SK-N-SH treated with all-trans-retinoic acid at 6 μM for 48 hours (cell line): Measurements from ENCODE around the gene WBP1L.

Experiments used
- ATAC-seq: fragments of 200-7000 bp; cut with Tn5 transposase; 3 replicates; pipeline ENCODE4 v1.9.1; 2020; ENCODE audit warnings: mild to moderate bottlenecking, moderate library complexity
- ARNTL ChIP-seq: fragments of 450-650 bp; formaldehyde crosslinking; IDR thresholded peaks from 2 replicates; pipeline ENCODE4 v1.5.0; 2020; ENCODE audit warnings: low read depth, mild to moderate bottlenecking, moderate library complexity, borderline replicate concordance
- ESRRG ChIP-seq: fragments of 250-450 bp; sonication (Bioruptor Pico); IDR thresholded peaks from 2 replicates; pipeline ENCODE4 v1.6.1; 2021; ENCODE audit warnings: mild to moderate bottlenecking
- GLIS3 ChIP-seq: fragments of 250-450 bp; sonication (Bioruptor Pico); IDR thresholded peaks from 2 replicates; pipeline ENCODE4 v1.5.0; 2020; ENCODE audit warnings: mild to moderate bottlenecking, moderate library complexity
- ISL1 ChIP-seq: fragments of 250-450 bp; sonication (Bioruptor Pico); IDR thresholded peaks from 2 replicates; pipeline ENCODE4 v2.1.2; 2022; ENCODE audit warnings: mild to moderate bottlenecking, moderate library complexity
- PPARA ChIP-seq: fragments of 250-450 bp; sonication (Bioruptor Pico); IDR thresholded peaks from 2 replicates; pipeline ENCODE4 v1.5.0; 2020; ENCODE audit warnings: mild to moderate bottlenecking, borderline replicate concordance
- RARB ChIP-seq: fragments of 250-450 bp; sonication (Bioruptor Pico); IDR thresholded peaks from 2 replicates; pipeline ENCODE4 v1.8.0; 2021; ENCODE audit warnings: mild to moderate bottlenecking, moderate library complexity
- SNAI2 ChIP-seq: fragments of 250-450 bp; sonication (Bioruptor Pico); IDR thresholded peaks from 2 replicates; pipeline ENCODE4 v1.5.0; 2020; ENCODE audit warnings: mild to moderate bottlenecking, moderate library complexity
- TCF4 ChIP-seq: fragments of 250-450 bp; sonication (Bioruptor Pico); IDR thresholded peaks from 2 replicates; pipeline ENCODE4 v1.8.0; 2021; ENCODE audit warnings: mild to moderate bottlenecking, moderate library complexity, borderline replicate concordance
- TOX ChIP-seq: fragments of 250-450 bp; sonication (Bioruptor Pico); IDR thresholded peaks from 2 replicates; pipeline ENCODE4 v1.8.0; 2021; ENCODE audit warnings: mild to moderate bottlenecking, moderate library complexity, borderline replicate concordance
- ZC3H10 ChIP-seq: fragments of 250-450 bp; sonication (Bioruptor Pico); IDR thresholded peaks from 2 replicates; pipeline ENCODE4 v1.5.1; 2021; ENCODE audit warnings: mild to moderate bottlenecking, moderate library complexity
- ZFP3 ChIP-seq: fragments of 250-450 bp; sonication (Bioruptor Pico); IDR thresholded peaks from 2 replicates; pipeline ENCODE4 v1.5.0; 2020; ENCODE audit warnings: mild to moderate bottlenecking, moderate library complexity
- ZFP30 ChIP-seq: fragments of 450-650 bp; formaldehyde crosslinking; IDR thresholded peaks from 2 replicates; pipeline ENCODE4 v1.5.0; 2022; ENCODE audit warnings: mild to moderate bottlenecking, moderate library complexity
- ZNF565 ChIP-seq: fragments of 450-650 bp; formaldehyde crosslinking; conservative IDR thresholded peaks from 2 replicates; pipeline ENCODE4 v1.5.0; 2020; ENCODE audit warnings: low read depth, mild to moderate bottlenecking, moderate library complexity
- ZNF70 ChIP-seq: fragments of 450-650 bp; formaldehyde crosslinking; IDR thresholded peaks from 2 replicates; pipeline ENCODE4 v1.5.0; 2020; ENCODE audit warnings: mild to moderate bottlenecking, moderate library complexity
- ZNF8 ChIP-seq: fragments of 450-650 bp; formaldehyde crosslinking; IDR thresholded peaks from 2 replicates; pipeline ENCODE4 v1.5.0; 2020; ENCODE audit warnings: mild to moderate bottlenecking, moderate library complexity
- TF ChIP-seq, protein P1 (sequence below): fragments of 250-450 bp; sonication (Bioruptor Pico); IDR thresholded peaks from 2 replicates; pipeline ENCODE4 v1.8.0; 2021; ENCODE audit warnings: low read depth, mild to moderate bottlenecking, moderate library complexity, borderline replicate concordance
- TF ChIP-seq, protein P2 (sequence below): fragments of 250-450 bp; sonication (Bioruptor Pico); IDR thresholded peaks from 2 replicates; pipeline ENCODE4 v1.8.0; 2020; ENCODE audit warnings: mild to moderate bottlenecking, moderate library complexity, borderline replicate concordance
- TF ChIP-seq, protein P3 (sequence below): fragments of 250-450 bp; sonication (Bioruptor Pico); IDR thresholded peaks from 2 replicates; pipeline ENCODE4 v1.5.0; 2020; ENCODE audit warnings: mild to moderate bottlenecking, moderate library complexity
- TF ChIP-seq, protein P4 (sequence below): fragments of 250-450 bp; sonication (Bioruptor Pico); IDR thresholded peaks from 2 replicates; pipeline ENCODE4 v1.5.1; 2021; ENCODE audit warnings: mild to moderate bottlenecking, moderate library complexity

Gene WBP1L

DNA sequence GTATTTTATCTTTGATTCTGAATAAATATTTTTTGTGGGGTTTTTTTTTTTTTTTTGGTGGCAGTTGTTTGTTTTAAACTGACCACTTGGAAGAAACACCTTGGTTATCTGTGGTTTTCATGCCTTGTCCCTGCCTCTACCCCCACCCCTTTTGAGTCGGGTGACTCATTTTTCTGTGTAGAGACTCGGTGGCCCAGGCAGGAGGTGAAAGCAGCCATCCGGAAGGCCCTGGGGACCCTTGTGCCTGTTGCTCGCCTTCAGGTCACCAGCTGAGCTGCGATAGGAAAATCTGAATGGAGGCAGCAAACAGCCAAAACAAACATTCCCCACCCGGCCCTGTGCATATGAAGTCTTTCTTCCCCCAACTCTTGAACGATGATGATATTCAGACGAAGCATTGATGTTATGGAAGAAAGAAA lies 70.7 kb downstream of the WBP1L start:
- ATAC-seq: no peak
- TF ChIP-seq, protein P1, sequence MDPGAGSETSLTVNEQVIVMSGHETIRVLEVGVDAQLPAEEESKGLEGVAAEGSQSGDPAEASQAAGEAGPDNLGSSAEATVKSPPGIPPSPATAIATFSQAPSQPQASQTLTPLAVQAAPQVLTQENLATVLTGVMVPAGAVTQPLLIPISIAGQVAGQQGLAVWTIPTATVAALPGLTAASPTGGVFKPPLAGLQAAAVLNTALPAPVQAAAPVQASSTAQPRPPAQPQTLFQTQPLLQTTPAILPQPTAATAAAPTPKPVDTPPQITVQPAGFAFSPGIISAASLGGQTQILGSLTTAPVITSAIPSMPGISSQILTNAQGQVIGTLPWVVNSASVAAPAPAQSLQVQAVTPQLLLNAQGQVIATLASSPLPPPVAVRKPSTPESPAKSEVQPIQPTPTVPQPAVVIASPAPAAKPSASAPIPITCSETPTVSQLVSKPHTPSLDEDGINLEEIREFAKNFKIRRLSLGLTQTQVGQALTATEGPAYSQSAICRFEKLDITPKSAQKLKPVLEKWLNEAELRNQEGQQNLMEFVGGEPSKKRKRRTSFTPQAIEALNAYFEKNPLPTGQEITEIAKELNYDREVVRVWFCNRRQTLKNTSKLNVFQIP (CRISPR knock-in tag): no peak
- TF ChIP-seq TCF4 (no peak), ZFP3 (CRISPR knock-in tag) (no peak), ZNF565 (CRISPR knock-in tag) (no peak), ISL1 (CRISPR knock-in tag) (no peak), ZNF70 (CRISPR knock-in tag) (no peak), RARB (CRISPR knock-in tag) (no peak), PPARA (CRISPR knock-in tag) (no peak), GLIS3 (CRISPR knock-in tag) (no peak), TOX (CRISPR knock-in tag) (no peak), ESRRG (no peak), ARNTL (CRISPR knock-in tag) (no peak), ZFP30 (CRISPR knock-in tag) (no peak)
- TF ChIP-seq, protein P2, sequence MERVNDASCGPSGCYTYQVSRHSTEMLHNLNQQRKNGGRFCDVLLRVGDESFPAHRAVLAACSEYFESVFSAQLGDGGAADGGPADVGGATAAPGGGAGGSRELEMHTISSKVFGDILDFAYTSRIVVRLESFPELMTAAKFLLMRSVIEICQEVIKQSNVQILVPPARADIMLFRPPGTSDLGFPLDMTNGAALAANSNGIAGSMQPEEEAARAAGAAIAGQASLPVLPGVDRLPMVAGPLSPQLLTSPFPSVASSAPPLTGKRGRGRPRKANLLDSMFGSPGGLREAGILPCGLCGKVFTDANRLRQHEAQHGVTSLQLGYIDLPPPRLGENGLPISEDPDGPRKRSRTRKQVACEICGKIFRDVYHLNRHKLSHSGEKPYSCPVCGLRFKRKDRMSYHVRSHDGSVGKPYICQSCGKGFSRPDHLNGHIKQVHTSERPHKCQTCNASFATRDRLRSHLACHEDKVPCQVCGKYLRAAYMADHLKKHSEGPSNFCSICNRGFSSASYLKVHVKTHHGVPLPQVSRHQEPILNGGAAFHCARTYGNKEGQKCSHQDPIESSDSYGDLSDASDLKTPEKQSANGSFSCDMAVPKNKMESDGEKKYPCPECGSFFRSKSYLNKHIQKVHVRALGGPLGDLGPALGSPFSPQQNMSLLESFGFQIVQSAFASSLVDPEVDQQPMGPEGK: no peak
- TF ChIP-seq, protein P3, sequence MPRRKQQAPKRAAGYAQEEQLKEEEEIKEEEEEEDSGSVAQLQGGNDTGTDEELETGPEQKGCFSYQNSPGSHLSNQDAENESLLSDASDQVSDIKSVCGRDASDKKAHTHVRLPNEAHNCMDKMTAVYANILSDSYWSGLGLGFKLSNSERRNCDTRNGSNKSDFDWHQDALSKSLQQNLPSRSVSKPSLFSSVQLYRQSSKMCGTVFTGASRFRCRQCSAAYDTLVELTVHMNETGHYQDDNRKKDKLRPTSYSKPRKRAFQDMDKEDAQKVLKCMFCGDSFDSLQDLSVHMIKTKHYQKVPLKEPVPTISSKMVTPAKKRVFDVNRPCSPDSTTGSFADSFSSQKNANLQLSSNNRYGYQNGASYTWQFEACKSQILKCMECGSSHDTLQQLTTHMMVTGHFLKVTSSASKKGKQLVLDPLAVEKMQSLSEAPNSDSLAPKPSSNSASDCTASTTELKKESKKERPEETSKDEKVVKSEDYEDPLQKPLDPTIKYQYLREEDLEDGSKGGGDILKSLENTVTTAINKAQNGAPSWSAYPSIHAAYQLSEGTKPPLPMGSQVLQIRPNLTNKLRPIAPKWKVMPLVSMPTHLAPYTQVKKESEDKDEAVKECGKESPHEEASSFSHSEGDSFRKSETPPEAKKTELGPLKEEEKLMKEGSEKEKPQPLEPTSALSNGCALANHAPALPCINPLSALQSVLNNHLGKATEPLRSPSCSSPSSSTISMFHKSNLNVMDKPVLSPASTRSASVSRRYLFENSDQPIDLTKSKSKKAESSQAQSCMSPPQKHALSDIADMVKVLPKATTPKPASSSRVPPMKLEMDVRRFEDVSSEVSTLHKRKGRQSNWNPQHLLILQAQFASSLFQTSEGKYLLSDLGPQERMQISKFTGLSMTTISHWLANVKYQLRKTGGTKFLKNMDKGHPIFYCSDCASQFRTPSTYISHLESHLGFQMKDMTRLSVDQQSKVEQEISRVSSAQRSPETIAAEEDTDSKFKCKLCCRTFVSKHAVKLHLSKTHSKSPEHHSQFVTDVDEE: no peak
- TF ChIP-seq, protein P4, sequence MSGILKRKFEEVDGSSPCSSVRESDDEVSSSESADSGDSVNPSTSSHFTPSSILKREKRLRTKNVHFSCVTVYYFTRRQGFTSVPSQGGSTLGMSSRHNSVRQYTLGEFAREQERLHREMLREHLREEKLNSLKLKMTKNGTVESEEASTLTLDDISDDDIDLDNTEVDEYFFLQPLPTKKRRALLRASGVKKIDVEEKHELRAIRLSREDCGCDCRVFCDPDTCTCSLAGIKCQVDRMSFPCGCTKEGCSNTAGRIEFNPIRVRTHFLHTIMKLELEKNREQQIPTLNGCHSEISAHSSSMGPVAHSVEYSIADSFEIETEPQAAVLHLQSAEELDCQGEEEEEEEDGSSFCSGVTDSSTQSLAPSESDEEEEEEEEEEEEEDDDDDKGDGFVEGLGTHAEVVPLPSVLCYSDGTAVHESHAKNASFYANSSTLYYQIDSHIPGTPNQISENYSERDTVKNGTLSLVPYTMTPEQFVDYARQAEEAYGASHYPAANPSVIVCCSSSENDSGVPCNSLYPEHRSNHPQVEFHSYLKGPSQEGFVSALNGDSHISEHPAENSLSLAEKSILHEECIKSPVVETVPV: no peak
- TF ChIP-seq, all 23 proteins: peak for 0

DNA sequence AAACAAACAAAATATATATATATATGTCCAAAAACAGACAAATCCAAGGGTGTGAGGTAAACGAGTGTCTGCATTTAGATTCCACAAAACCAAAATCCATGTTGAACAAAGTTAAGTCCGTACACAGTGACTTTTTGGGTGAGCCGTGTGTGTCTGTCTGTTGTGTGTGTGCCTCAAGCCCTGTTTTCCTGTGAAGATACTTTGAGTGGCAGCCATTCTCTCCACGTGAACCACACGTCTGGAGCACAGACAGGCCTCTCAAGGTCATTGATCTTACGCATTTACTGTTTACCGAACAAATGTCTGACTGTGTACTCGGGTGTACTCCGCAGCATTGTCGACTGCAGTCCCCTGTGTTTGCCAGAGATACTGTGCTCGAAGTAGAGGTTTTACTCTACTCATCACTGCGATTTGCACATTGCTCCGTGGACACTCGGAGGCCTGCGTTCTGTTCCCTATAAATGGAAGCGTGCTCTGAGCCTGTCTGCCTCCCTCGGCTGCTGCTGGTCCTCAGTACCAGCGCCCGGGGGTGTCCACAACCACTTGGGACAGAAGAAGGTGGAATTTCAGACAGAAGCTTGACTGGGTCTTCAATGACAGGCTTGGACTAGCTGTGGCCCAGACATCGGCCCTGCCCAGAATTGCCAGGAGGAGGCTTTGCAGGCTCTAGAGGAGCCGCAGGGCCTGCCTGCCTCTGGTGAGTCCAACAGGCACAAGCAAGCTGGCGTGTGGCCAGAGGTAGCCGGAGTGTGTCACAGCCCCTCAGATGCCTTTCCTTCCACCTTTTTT lies 71.3 kb downstream of the WBP1L start:
- TF ChIP-seq ZNF8: no peak
- no peak for TF ChIP-seq SNAI2 (CRISPR knock-in tag)
- no peak for TF ChIP-seq ISL1 (CRISPR knock-in tag)
- TF ChIP-seq ESRRG: no peak
- TF ChIP-seq, protein P2: no peak
- no peak for TF ChIP-seq ZC3H10 (CRISPR knock-in tag)
- TF ChIP-seq, protein P3: no peak
- TF ChIP-seq ZFP3 (CRISPR knock-in tag): peak; percentile 90
- peak; percentile 74 for ATAC-seq
